OCI-M2 (cell line): Measurements from ENCODE around the gene FAM83F.

Experiments used
- DNase-seq: peaks from one replicate; lab custom pipeline; 2025; ENCODE audit not compliant: unreplicated experiment; lab: John Stamatoyannopoulos, UW

FAM83F gene

DNA sequence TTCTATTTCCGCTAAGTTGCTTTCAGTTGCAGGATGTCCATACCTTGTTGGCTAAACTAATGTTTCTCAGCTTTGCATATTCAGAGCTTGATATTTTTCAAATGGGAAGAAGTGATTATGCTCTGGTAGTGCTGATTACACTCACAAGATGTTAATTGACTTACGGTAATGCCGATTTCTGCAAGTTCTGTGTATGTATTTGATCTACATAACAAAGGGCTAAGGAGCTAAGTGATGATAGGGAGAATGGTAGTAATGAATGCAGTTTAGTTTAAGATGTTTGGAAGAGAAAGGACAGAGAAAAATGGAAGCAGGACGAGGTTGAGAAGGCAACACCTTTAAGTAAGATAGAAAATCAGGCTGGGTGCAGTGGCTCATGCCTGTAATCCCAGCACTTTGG is 61.4 kb downstream of the FAM83F start:
- no peak for DNase-seq

DNA sequence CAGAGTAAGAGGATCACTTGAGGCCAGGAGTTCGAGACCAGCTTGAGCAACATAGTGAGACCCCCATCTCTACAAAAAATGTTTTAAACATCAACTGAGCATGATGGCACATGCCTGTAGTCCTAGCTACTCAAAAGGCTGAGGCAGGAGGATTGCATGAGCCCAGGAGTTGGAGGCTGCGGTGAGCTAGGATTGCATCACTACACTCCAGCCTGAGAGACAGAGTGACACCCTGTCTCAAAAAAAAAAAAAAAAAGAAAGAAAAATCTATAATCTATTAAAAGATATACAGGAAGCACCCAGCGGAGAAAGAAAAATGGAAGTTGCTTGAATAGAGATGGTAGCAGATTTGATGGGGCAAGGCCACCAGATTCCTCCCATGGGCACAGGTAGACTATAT is 61.8 kb downstream of the FAM83F start:
- no peak for DNase-seq

DNA sequence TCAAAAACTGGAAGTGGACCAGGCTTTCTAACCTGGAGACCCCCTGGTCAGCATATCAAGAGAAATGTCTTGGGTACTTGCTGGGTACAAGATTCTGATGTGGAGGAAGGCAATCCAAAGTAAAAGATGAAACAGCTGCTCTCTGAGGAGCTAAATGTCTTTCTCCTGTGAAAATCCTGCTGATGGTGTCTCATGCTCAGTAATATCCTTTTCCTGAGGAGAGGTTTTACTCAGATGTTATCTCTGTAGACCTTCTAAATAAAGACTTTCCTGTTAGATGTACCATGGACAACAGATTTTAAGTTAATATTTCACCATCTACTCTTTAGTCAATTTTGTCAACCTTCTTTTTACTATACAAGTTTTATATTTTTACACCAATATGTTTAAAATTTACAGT is 62.9 kb downstream of the FAM83F start:
- no peak for DNase-seq

DNA sequence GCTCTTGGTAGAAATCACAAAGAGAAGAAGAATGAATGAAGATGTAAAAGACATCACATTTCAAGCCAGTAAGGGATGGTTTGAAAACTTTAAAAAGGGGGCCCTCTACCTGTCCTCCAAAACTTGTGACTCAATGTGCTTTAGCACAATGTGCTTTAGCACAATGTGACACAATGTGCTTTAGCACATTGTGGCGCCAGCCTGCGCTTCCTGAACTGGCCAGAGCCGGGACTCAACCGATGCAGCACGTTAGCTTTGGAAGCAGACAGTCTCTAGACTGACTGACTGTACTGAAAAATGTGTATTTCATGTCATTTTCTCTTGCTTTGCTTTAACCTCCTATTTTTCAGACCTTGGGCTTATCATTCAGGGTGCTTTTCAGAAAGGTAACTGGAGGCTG is 63.5 kb downstream of the FAM83F start:
- DNase-seq: no peak

DNA sequence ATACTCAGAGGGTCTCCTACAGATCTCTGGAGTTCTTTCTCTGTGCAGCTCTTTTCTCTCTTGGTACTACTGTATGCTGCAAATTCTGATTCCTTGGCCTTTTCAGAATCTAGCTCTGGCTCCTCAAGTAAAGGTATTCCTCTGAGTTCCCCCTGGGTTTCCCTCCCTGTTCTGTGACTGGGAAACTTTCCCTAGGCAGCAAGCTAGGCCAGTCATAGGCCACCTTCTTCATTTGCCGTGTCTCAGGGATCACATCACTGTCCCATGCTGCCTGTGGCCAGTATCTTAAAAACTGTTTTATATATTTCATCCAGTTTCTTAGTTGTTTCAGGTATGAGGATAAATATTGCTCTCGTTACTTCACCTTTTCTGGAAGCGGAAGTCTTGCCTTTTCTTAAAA is 71.2 kb downstream of the FAM83F start:
- DNase-seq: no peak

DNA sequence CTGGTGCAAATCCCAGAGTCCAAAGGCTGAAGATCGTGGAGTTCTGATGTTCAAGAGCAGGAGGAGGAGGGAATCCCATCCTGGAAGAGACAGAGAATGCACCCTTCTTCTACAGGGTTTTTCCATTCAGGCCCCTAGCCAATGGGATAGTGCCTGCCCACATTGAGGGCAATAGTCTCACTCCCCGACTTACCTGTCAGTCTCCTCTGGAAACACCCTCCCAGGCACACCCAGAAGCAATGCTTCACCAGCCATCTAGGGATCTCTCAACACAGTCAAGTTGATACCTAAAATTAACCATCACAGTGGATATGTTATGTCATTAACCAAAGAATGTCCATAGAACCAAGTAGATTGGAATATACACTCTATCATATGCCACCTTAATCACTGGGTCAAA is 72.9 kb downstream of the FAM83F start:
- DNase-seq: no peak

DNA sequence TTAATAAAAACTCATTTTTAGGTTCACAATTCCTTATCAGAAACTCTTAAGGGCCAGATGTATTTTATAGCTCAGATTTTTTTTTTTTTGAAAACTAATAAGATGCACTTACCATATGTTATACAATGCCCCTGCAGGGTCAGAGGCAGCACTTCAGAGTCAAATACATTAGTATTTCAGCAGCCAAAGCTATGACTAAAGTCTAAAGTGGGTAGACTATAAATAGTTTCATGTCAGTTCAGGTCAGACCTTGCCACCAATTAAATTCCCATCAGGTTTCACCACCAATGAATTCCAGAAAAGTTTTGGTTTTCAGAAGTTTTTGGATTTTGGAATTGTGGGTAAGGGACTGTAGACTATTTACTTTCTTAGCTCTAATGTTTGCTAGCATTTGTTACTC is 75.9 kb downstream of the FAM83F start:
- DNase-seq: no peak

DNA sequence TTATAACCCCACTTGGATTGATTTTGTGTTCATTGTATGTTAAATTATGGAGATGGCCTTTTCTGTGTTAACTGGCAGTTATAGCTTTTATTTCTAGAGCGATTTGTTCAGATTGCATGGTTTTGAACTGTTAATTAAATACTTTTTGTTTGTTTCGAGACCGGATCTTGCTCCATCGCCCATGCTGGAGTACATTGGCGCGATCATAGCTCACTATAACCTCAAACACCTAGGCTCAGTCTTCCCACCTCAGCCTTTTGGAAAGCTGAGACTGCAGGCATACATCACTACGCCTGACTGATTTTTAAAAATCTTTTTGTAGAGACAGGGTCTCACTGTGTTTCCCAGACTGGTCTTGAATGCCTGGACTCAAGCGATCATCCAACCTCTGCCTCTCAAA is 77.0 kb downstream of the FAM83F start:
- DNase-seq: no peak

DNA sequence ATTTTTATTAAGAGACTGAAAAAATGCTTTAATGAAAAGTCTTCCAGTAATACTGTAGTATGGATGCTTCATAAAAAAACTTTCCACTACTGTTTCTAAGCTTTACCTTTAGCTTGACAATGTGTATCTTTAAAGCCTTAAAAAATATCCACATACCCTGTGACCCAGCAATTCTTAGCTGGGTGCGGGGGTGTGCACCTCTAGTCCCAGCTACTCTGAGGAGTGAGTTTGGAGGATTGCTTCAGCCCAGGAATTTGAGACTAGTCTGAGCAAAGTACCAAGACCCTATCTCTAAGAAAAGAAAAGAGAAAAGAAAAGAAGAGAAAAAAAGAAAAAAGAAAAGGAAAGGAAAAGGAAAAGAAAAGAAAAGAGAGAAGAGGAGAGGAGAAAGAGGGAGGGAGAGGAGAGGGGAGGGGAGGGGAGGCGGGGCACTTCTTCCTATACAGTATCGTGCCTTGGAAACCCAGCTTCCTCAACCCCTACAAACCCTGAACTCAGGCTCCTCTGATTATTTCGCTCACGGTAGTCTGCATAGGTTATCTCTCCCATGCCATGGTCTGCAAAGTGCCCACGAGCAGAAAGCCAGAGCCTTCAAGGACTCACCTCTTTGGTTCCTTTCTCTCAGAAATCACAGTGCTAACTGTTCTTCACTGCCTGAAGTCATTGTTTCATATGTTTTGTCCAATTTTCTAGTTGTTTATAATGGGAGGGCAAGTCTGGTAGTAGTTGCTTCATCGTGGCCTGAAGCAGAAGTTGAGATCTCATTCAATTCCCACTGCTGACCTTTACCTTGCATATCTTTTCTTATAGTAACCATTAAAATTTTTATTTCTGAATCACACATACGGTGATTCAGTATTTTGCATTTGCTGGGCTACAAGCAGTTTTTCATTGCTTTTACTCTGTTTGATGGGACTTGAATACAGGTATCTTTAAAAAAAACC is 82.2 kb downstream of the FAM83F start:
- peak; percentile 13 for DNase-seq

DNA sequence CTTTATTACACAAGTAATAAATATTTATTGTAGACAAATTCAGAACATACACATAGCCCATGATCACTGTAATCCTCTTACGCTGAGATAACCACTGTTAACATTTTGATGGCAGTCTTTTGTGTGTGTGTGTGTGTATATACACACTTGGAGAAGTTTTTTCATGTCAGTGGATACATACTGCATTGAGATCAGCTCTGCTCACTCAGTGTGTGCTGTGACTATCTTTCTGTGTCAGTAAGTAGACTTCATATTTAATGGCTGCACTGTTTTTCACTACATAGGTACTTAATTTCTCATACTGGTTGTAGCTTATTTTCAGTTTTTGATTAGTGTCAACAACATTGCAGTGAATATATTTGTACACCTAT is 82.9 kb downstream of the FAM83F start:
- no peak for DNase-seq

DNA sequence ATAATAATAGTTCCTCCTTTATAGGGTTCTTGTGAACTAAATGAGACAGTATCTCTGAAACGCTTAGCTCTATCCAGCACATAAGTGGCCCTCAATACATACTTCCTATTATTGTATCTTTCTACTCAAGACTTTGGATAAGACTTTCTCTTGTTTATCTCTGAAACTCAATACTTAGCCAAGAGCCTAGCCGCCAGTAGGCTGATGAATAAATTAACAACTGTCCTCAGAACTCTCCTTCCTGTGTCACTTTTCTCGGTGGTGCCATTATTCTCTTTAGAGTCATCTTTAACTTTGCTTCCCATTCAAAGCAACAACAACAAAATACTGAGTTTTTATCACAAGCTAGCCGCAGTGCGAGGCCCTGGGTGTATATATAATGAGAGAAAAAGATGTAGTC is 86.9 kb downstream of the FAM83F start:
- peak; percentile 11 for DNase-seq

DNA sequence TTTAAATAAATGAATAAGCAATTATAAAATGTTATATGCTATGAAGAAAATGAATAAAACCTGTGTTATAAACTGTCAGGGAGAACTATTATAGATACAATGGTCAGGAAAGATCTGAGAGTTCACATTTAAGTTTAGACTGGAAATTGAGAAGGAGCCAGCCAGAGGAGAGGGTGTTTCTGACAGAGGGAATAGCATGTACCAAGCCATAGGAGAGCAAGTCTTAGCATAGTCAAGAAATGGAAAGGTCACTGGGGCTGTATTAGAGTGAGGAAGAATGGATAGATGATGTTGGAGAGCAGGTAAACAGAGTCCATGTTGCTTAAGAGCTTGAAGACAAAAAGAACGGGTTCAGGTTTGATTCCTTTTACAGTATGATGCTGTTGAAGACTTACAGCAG is 87.4 kb downstream of the FAM83F start:
- no peak for DNase-seq

DNA sequence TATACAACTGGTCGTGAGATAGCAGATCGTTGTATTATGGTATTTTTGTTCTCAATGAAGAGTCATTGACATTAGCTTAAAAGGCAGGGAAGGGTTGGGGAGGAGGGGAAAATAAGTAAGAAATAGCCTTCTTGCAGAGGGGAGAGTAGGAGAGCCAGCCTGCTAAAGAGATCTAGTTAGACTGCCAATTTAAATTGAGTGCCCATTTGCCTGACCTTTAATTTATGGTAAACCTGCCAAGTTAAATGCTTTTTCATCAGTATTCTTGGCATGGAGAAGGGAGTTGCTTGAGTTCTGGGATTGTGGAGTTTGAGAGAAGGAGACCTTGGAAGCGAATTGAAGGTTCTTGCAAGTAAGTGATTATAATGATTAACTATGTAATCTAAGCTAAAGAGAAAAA is 89.0 kb downstream of the FAM83F start:
- DNase-seq: no peak

DNA sequence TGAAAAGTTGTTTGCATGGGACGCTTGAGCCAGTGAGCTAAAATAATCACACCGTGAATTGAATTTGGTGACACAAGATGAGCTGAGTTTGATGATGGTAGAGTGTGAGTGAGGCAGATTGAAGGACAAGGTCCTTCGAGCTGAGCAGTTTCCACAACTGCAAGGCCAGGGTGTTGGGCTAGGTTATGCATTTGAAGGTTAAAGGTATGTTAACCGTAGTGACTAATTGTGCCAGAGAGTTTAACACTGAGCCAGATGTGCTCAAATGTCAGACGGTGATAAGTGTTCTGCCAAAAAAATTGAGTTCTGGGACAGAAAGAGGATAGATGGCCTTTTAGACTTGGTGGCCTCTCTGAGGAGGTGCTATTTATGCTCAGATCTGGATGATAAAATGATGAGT is 89.5 kb downstream of the FAM83F start:
- DNase-seq: no peak

DNA sequence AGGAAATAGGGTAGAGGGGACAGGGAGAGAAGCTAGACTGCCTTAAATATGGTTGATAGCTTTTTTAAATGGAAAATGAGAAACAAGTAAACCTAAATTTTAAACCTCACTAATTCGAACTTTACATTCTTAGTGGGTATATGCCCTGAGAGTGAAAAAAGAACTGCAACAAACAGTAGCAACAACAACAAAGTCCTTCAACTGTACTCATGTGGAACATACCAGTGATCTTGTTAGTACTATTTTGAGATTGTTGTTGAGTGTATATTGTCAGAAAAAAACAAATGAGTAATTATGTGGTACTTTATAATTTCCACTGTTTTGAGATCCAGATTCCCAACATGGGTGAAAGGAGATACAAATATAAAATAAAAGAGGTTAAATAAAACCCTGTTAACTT is 94.1 kb downstream of the FAM83F start:
- DNase-seq: no peak
